ELF-1 (cell line): Measurements from ENCODE around the gene ACTN1.

Source experiments
- DNase-seq: peaks from one replicate; pipeline ENCODE4 v3.0.0-alpha.2; 2016; ENCODE audit warnings: low read depth, low spot score

The ACTN1 gene

DNA sequence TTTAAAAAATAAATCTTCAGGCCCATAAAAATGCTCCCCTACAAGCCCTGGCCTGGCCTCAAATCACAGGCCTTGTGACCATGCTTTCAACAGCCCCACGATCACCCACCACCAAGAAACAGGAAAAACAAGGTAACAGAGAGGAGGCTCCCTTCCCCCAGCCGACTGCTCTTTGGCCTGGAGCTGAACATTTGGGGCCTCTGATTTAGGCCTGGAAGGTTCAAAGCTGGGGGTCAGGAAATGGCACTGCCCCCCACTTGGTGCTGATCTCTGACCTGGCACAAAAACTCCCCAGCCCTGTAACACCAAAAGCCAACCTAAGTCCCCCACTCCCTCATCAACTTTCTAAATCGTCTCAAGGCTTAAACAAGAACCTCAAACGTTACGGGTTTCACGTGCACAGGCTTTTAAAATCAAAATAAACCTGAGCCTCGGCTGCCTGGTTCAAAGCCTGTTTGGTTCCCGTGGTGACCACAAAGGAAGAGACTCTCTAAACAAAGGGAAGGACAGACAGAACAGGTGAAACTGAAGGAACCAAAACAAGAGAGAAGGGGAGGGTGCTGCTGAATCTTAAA is 9.0 kb downstream of the ACTN1 start:
- peak; percentile 47 for DNase-seq

DNA sequence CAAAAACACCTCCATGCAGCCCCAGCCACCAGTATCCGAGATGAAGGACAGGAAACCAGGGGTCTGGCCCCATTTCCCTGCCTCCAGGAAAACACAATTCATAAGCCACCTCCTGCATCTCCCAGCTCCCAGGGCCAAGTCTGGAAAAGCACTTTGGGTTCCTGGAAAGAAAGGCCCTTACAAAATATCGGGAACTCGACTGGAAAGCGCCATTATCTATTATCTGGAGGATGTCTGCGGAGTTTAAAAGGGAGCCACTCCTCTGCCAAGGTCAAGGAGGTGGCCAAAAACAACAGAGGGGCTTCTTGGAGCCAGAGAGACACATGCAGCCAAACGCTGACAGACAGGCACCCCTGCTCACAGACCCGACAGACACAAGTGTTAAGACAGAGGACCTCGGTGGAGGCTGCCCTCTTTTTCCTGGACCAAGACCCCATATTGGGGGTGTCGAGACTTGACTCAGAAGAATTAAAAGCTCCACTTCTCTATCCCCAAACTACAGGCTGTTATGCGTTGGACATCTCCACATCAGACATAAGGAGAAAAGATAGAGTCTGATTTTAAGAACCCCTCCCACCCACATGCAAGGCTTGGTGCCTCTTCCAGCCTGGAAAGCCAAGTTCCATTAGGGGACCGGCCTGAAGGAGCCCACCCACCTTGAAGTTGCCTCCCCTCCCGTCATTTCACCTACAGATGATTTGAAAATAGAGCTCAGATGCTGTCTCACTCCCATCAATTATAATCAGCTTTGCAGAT is 9.6 kb downstream of the ACTN1 start:
- DNase-seq, result no peak

- no peak for DNase-seq
Measured at GRCh38 chr14:68968721-68969120, 10.4 kb downstream of the ACTN1 start.

- no peak for DNase-seq
Measured at GRCh38 chr14:68968051-68968450, 11.1 kb downstream of the ACTN1 start.

DNA sequence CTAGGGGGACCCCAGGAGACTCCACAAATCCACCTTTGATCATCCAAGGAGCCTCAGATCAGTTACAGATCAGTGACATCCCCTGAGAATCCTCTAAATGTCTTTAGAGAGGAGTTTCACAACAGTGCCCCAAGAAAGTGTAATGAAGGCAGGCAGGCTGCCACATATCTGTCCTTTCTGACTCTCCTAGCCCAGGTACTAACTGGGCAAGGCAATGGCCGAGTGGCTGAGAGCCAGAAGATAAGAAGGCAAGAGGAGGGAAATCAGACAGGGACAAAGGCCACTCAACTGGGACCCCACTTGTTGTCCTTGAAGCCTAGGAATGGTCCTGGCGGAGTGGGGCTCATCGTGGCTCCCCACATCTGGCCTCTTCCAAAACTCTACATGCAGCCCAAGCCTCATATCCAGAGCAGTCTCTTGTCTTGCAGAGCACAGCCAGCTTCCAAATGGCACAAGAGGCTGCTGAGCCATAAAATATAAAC is 11.6 kb downstream of the ACTN1 start:
- no peak for DNase-seq

- no peak for DNase-seq
Measured at GRCh38 chr14:68966872-68967301, 12.2 kb downstream of the ACTN1 start.

GRCh38 chr14:68965261-68965761 is 13.8 kb downstream of the ACTN1 start:
- no peak for DNase-seq

DNA sequence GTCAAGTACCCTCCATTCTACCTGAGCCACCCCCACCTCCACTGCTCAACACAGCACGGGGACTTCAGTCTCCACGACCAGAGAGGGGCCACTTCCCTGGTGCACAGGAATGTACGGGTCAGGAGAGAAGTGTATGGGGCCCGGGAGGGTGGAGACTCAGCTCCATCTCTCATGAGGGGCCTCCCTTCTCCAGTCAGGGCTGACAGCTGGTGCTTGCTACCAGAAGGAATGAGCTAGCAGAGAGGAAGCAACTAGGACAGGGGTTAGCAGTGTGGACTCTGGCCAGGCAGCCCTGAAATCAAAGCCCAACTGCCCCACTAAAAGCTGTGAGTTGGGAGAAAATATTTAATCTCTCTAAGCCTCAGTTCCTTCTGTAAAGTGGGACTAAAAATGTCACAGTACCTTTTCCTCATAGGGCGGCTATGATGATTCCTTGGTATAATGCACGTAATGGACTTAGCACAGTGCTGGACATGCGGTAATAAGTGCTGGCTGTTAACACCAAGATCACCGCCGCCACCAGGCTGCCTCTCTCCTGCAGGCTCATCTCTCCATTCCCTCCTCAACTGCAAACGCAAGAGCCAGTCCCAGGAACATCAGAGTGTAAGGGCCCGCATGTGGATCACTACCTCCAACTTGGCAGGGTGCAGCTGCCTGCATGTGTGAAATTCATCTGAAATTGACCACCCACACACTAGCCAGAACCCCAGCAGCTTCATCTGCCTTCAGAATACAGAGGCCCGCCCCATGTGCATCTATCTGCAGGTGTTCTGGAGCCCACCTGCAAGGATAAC is 14.6 kb downstream of the ACTN1 start:
- DNase-seq, result no peak

- DNase-seq, result no peak
Measured at GRCh38 chr14:68962681-68963080, 16.4 kb downstream of the ACTN1 start.

GRCh38 chr14:68961781-68962584 is 17.1 kb downstream of the ACTN1 start:
- peak; percentile 72 for DNase-seq

DNA sequence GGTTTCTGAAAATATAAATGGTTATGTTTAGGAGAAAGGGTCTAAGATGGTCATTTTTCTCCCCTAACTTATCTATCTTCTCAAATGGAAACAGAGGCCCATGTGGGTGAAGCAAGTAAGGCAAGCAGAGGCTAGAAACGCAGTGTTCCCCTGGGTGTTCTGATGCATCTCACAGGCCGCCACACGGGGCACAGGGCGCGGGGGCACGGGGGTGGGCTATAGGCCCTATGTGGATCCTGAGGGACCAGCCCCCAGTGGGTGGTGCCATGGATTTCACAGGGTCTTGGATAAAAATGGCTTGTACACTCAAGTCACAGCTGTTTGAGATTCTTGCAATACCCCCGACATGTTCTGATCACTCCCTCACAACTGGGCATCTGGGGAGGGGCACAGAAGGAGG is 17.7 kb downstream of the ACTN1 start:
- DNase-seq, result no peak

- DNase-seq, result no peak
Measured at GRCh38 chr14:68960123-68960522, 19.0 kb downstream of the ACTN1 start.

DNA sequence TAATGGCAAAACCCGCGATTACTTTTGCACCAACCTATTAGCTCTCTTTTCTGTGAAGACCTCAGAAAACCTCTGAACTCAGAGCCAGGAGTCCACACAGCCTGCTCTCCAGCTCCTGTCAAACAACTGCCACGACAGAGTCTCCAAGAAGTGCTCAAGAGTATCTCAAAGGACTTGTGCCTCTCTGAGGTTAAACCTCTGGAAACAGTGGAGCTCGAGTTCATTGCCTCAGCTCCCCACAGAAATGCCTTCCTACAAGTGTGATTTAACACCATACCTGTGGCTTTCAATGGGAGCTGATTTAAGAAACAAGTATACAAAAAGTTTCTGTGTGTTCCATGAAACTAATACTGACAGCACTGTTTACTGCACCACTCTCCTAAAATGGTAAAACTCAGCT is 20.1 kb downstream of the ACTN1 start:
- no peak for DNase-seq

- no peak for DNase-seq
Measured at GRCh38 chr14:68958553-68958952, 20.5 kb downstream of the ACTN1 start.

DNA sequence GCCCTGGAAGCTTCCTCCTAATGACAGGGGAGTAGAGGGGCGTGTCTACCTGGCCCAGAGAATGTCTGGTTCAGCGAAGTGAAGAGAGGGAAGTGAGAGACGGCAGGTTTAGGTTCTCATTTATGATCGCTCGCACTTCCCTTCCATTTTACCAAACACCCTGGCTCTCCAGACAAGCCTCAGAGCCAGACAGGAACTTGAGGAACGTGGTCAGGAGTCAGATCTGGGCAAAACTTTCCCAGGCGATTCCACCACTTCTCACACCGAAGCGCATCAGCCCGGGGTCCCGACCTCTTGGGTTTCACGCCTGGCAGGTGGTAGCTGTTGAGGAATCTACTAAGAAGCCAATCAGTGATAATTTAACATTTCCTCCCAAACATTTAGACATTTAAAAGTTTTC is 21.3 kb downstream of the ACTN1 start:
- no peak for DNase-seq

- DNase-seq, result no peak
Measured at GRCh38 chr14:68956724-68957123, 22.4 kb downstream of the ACTN1 start.

DNA sequence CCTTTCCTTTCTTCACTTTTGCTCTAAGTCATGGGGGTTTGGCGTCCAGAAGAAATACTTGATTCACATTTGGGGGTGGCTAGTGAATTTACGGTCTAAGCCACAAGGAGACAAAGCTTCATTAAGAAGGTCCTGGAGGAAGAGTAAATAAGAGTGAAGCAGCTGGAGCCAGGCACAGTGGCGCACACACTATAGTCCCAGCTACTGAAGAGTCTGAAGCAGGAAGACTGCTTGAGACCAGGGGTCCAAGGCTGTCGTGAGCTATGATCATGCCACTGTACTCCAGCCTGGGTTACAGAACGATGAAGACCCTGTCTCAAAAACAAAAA is 23.3 kb downstream of the ACTN1 start:
- no peak for DNase-seq

GRCh38 chr14:68955164-68955850 is 23.8 kb downstream of the ACTN1 start:
- no peak for DNase-seq

GRCh38 chr14:68953196-68953555 is 25.9 kb downstream of the ACTN1 start:
- DNase-seq, result no peak

DNA sequence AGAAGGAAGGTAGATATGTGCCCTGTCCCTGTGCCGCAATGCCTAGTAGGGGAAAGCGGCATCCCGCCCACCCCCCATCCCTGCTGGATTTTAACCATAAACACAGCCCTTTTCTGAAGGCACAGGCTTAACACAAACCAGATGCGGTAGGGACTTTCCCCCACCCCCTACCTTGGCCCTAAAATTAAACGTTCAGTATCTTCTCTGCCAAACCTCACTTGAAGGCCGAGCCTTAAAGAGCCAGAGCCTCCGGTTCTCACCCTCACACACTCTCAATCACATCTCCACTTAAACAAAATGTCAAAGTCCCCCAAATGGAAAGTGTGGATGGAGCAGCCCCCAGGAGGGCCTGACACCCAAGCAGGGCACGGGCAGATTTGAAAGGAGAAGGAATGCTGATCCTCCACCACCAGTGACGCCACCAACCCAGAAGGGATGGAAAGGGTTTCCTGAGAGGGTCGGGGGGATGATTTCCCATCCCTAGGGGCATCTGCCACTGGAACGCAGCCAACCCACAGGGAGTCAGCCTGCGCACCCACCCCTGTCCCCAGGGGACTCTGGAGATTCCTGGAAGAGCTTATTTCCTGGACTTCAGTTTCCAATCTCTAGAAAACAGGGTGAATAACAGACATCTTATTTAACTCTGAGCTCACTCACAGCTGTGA is 26.4 kb downstream of the ACTN1 start:
- DNase-seq, result no peak
